ENCODE results near the gene CHMP1A. TPM values are rescaled to one million over a fixed set of nuclear protein-coding genes. Genes with fewer than 3 reads are reported as not detected.

CHMP1A gene
- total and polyA plus RNA-seq, 2 experiments from 2014 or later, result 42.3 to 81.9 TPM

DNA sequence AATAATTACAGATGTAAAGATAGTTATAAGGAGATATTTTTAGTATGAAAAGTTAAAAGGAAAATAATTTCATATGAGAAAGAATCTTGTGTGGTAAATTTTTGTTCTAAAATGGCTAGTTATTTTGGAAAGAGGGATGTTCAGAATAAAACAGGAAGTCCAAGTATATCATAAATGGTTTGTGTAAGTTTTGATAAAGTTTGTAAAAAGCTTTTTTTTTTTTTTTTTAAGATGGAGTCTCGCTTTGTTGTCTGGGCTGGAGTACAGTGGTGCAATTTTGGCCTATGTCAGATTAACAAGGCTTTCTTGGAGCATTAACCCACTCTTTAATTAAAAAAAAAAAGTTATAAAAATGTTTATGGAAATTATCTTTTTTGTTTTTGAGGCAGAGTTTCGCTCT is 20.8 kb upstream of the CHMP1A start:
- H3K27ac ChIP-seq (ENCODE audit: low read depth), result no peak overlapping the region
- H4K20me1 ChIP-seq (replicated peaks; ENCODE audit: insufficient read depth), result no peaks in the 10 kb centered on the region
- Mint-ChIP-seq H3K4me1 (no peaks in the 10 kb centered on the region), H3K27me3 (ENCODE audit: insufficient read depth, low read depth, poor library complexity) (peaks cover 6% of the 10 kb centered on the region), H3K9me3 (peaks cover 81% of the 10 kb centered on the region), H3K27ac (no peak overlapping the region), H3K4me3 (no peak overlapping the region), H3K36me3 (ENCODE audit: low read depth) (peaks cover 71% of the 10 kb centered on the region)
- no peaks in the 10 kb centered on the region for H3K9me2 ChIP-seq (ENCODE audit: insufficient read depth)
- no peaks in the 10 kb centered on the region for H3K79me2 ChIP-seq (replicated peaks; ENCODE audit: insufficient read depth)
- TF ChIP-seq STAT1 (IDR thresholded peaks at IDR 0.05; ENCODE audit: unreplicated experiment) (no peak), ZNF331 (CRISPR knock-in tag; IDR thresholded peaks at IDR 0.05; ENCODE audit: low read depth) (no peak), POLR2AphosphoS5 (IDR thresholded peaks at IDR 0.05; ENCODE audit: low read depth) (no peak), EZH2phosphoT487 (IDR thresholded peaks at IDR 0.05; ENCODE audit: unreplicated experiment) (no peak), EZH2 (IDR thresholded peaks at IDR 0.05; ENCODE audit: low read depth, unreplicated experiment) (no peak), JUNB (IDR thresholded peaks at IDR 0.05; ENCODE audit: unreplicated experiment) (no peak), CREB1 (CRISPR knock-in tag; IDR thresholded peaks at IDR 0.05; ENCODE audit: low read depth) (no peak)
- TF ChIP-seq, protein P1, sequence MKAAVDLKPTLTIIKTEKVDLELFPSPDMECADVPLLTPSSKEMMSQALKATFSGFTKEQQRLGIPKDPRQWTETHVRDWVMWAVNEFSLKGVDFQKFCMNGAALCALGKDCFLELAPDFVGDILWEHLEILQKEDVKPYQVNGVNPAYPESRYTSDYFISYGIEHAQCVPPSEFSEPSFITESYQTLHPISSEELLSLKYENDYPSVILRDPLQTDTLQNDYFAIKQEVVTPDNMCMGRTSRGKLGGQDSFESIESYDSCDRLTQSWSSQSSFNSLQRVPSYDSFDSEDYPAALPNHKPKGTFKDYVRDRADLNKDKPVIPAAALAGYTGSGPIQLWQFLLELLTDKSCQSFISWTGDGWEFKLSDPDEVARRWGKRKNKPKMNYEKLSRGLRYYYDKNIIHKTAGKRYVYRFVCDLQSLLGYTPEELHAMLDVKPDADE (IDR thresholded peaks at IDR 0.05), result no peak
- TF ChIP-seq, protein P2, sequence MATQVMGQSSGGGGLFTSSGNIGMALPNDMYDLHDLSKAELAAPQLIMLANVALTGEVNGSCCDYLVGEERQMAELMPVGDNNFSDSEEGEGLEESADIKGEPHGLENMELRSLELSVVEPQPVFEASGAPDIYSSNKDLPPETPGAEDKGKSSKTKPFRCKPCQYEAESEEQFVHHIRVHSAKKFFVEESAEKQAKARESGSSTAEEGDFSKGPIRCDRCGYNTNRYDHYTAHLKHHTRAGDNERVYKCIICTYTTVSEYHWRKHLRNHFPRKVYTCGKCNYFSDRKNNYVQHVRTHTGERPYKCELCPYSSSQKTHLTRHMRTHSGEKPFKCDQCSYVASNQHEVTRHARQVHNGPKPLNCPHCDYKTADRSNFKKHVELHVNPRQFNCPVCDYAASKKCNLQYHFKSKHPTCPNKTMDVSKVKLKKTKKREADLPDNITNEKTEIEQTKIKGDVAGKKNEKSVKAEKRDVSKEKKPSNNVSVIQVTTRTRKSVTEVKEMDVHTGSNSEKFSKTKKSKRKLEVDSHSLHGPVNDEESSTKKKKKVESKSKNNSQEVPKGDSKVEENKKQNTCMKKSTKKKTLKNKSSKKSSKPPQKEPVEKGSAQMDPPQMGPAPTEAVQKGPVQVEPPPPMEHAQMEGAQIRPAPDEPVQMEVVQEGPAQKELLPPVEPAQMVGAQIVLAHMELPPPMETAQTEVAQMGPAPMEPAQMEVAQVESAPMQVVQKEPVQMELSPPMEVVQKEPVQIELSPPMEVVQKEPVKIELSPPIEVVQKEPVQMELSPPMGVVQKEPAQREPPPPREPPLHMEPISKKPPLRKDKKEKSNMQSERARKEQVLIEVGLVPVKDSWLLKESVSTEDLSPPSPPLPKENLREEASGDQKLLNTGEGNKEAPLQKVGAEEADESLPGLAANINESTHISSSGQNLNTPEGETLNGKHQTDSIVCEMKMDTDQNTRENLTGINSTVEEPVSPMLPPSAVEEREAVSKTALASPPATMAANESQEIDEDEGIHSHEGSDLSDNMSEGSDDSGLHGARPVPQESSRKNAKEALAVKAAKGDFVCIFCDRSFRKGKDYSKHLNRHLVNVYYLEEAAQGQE (IDR thresholded peaks at IDR 0.05; ENCODE audit: unreplicated experiment), result no peak
- TF ChIP-seq, protein P3, sequence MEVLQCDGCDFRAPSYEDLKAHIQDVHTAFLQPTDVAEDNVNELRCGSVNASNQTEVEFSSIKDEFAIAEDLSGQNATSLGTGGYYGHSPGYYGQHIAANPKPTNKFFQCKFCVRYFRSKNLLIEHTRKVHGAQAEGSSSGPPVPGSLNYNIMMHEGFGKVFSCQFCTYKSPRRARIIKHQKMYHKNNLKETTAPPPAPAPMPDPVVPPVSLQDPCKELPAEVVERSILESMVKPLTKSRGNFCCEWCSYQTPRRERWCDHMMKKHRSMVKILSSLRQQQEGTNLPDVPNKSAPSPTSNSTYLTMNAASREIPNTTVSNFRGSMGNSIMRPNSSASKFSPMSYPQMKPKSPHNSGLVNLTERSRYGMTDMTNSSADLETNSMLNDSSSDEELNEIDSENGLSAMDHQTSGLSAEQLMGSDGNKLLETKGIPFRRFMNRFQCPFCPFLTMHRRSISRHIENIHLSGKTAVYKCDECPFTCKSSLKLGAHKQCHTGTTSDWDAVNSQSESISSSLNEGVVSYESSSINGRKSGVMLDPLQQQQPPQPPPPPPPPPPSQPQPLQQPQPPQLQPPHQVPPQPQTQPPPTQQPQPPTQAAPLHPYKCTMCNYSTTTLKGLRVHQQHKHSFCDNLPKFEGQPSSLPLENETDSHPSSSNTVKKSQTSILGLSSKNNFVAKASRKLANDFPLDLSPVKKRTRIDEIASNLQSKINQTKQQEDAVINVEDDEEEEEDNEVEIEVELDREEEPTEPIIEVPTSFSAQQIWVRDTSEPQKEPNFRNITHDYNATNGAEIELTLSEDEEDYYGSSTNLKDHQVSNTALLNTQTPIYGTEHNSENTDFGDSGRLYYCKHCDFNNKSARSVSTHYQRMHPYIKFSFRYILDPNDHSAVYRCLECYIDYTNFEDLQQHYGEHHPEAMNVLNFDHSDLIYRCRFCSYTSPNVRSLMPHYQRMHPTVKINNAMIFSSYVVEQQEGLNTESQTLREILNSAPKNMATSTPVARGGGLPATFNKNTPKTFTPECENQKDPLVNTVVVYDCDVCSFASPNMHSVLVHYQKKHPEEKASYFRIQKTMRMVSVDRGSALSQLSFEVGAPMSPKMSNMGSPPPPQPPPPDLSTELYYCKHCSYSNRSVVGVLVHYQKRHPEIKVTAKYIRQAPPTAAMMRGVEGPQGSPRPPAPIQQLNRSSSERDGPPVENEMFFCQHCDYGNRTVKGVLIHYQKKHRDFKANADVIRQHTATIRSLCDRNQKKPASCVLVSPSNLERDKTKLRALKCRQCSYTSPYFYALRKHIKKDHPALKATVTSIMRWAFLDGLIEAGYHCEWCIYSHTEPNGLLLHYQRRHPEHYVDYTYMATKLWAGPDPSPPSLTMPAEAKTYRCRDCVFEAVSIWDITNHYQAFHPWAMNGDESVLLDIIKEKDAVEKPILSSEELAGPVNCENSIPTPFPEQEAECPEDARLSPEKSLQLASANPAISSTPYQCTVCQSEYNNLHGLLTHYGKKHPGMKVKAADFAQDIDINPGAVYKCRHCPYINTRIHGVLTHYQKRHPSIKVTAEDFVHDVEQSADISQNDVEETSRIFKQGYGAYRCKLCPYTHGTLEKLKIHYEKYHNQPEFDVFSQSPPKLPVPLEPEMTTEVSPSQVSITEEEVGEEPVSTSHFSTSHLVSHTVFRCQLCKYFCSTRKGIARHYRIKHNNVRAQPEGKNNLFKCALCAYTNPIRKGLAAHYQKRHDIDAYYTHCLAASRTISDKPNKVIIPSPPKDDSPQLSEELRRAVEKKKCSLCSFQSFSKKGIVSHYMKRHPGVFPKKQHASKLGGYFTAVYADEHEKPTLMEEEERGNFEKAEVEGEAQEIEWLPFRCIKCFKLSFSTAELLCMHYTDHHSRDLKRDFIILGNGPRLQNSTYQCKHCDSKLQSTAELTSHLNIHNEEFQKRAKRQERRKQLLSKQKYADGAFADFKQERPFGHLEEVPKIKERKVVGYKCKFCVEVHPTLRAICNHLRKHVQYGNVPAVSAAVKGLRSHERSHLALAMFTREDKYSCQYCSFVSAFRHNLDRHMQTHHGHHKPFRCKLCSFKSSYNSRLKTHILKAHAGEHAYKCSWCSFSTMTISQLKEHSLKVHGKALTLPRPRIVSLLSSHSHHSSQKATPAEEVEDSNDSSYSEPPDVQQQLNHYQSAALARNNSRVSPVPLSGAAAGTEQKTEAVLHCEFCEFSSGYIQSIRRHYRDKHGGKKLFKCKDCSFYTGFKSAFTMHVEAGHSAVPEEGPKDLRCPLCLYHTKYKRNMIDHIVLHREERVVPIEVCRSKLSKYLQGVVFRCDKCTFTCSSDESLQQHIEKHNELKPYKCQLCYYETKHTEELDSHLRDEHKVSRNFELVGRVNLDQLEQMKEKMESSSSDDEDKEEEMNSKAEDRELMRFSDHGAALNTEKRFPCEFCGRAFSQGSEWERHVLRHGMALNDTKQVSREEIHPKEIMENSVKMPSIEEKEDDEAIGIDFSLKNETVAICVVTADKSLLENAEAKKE (CRISPR knock-in tag; IDR thresholded peaks at IDR 0.05), result no peak
- H3K36me3 ChIP-seq (ENCODE audit: insufficient read depth), result peaks cover 9% of the 10 kb centered on the region
- H3K4me1 ChIP-seq (ENCODE audit: insufficient read depth), result no peaks in the 10 kb centered on the region
- ATAC-seq (no peak), DNase-seq (ENCODE audit: low spot score) (no peak)
- H3K4me2 ChIP-seq, result no peak overlapping the region
- H2AFZ ChIP-seq, result no peak overlapping the region
- no peaks in the 10 kb centered on the region for H3F3A ChIP-seq (replicated peaks; ENCODE audit: low read depth)
- H3K27me3 ChIP-seq (ENCODE audit: insufficient read depth), result no peaks in the 10 kb centered on the region
- no peak overlapping the region for H3K4me3 ChIP-seq

All from GM23338 (cell line).